NCI-H345 treated with DMSO at 0.1 percent for 48 hours (cell line): Measurements from ENCODE around the gene KCP.
"Not testable (repeated sequence)": the region's sequence is repeated elsewhere in the genome, so short reads cannot be mapped to it uniquely, and the experiment has no call there.

Experiments
- DNase-seq: peaks from one replicate; lab custom pipeline; 2025; ENCODE audit not compliant: unreplicated experiment; lab: John Stamatoyannopoulos, UW

Gene KCP

DNA sequence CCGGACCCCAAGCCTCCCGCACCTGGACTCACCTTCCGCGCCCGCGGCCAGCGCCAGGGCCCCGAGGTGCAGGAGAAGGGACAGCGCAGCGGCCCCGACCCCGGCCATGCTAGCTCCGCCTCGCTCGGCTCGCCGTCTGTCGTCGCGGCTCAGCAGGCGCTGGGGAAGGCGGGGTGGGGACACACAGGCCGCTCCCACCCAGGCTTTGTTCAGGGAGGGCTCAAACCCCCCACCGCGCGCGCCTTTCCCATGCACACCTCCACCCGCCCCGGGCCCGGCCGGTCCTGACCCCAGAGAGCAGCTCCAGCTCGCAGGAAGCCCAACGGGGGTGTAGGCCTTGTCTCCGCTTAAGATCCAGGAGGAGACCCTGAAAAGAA lies at the start of gene KCP:
Gene KCP (minus strand): TSS at position 141 of the 377 bp plus-strand sequence. CDS start 33 bp downstream, at position 108.
- DNase-seq, result no peak

DNA sequence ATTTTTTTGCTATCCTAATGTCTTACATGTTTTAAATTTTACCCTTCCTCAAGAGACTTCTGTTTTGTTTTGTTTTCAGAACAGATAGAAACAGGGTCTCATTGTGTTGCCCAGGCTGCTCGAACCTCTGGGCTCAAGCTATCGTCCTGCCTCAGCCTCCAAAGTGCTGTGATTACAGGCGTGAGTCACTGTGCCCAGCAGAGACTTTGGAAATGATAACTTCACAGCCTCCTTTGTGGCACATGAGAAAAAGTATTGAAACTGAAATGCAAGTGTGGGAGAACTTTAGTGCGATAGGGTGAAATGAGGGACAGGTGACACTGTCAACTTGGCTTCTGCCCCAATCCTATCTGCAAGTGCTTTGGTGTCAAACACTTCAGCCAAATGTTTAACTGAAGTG lies 48.8 kb upstream of the KCP start:
- no peak for DNase-seq

DNA sequence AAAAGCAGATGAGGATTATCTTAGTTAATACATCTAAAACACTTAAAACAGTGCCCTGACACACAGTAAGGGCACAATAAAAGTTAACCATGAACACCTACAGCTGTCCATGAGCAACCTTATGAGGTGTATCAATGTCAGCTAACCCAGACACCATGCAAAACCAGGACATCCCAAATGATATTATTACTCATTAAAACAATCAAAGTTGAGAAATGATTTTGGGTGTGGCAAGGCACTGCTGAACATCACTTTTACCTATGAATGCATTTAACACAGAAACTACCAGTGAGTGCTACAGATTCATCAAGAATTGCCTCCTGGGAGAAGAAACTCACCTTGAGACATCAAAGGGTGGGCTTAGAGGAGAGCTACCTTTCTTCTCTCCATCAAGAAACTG lies 45.5 kb upstream of the KCP start:
- DNase-seq, result no peak

DNA sequence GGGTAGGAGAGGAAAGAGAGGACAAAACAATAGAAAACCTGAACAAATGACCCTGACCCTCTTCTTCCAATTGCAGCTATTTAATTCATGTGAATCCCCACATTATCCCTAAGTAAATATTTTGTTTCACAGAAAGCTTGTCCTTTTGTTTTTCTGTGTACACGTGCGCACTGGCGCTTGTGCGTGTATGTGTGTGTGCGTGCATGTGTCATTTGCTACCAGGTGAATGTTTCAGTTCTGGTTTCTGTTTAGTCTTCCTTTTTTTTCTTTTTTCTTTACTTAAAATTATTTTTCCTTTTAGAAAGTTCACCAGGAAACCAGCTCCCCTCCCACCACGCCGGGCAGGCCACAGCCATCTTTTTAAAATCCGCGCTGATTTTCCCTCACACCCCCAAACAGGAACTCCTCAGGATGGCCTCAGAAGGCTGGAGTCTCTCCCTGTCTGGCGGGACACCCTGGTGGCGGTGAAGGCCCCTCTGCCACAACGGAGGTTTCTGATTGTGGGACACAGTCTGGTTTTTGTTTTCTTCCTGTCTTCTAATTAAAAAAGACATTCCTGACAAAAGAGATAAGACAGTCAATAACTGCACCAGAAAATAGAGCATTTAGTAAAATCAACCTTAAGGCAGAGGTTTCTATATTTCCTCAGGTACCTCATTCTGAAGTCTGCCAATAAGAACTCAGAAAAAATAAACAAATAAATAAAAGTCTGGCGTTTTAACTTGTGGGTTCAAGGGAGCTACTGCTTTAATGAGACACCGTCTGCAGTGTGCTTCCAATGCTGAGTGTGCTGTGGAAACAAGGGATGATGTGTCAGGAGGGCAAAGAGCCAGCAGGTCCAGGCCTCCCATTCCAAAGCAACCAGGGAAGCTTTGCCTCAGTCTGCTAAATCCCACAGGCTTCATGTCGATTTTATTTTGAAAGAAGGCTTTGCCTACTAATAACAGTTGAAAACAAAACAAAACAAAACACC lies 44.6 kb upstream of the KCP start:
- no peak for DNase-seq

DNA sequence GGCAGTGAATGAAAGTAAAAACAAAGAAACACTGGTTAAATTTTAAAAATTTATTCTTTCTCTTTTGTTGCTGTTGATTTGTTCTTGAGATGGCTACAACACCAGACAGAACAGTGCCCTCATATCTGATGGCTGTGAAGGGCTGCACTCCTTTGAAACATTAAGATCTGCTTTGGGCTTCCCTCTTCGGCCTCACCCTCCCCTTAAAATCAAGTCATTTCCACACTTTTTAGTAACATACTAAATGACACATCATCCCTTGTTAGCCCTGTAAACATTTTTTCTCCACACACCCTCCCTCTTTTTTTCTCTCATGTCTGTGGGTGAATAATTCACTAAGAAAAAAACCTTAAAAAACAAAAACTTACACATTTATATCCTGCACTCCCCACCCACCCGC lies 43.6 kb upstream of the KCP start:
- no peak for DNase-seq

DNA sequence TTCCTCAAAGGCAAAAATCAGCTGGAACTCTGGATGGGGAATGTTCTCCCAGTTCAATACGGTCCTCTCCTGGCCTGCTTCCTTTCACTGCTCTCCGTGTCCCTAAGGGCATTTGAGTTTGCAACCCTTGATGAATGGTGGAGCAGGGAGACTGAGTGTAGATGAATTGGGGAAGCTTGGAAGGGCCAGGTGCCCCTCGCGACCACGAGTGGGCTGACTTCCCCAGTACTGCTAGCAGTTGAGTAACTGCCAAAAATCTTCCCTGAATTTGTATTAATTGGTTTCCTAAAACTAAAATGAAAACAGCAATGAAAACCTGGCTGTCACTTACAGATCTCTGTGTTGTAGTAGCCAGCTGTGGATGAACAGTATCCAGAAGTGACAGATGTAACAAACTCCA lies 40.8 kb upstream of the KCP start:
- no peak for DNase-seq

DNA sequence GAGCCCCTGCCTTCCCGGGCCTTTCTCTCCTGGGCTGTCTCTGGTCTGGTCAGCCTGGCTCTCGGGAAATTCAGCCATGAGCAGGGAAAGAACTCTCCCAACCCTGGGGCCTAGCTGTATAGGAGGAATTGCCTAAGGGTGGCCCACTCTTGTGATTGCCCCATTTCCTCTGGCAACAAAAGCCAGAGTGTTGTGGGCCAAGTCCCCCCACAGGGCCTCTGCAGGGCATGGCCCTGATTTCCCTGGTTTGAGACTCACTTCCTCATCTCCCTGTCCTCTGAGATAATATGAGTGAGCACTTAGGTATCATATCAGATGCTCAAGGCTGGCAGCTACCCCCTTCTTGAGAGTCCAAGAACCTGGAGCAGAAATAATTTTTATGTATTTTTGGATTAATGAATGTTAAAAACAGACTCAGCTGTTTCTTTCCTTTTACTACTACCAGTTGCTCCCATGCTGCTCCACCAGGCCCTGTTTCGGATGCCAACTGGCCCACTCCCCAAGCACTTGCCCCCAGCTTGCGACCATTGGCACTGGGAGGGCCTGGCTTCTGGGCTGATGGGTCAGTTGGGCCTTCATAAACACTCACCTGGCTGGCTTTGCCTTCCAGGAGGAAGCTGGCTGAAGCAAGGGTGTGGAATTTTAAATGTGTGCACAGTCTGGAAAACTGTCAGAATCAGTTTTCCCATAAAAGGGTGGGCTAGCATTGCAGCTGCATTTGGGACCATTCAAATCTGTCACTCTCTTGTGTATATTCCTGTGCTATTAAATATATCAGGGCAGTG lies 38.7 kb upstream of the KCP start:
- DNase-seq, result no peak

DNA sequence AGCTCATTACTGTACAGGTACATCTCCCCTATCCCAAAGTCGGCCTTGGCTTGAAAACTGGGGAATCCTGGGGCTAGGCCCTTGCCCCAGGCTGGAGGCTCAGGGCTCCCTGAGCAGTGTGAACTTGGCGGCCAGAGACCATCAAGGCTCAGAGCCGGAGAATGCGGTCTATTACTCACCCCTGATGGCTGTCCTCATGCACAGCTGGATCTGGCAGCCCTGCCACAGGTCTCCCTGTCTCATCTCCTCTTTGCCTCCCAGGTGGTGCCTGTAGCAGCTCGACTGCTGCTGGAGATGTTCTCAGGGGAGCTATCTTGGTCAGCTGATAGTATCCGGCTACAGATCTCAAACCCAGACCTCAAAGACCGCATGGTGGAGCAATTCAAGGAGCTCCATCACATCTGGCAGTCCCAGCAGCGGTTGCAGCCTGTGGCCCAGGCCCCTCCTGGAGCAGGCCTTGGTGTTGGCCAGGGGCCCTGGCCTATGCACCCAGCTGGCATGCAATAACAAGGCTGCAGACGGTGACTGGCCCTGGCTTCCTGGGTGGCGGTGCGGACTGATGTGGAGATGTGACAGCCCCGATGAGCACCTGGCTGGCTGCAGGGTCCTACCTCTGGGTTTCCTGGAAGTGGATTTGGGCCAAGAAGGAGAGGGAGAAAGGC lies 37.9 kb upstream of the KCP start:
- DNase-seq, result no peak

DNA sequence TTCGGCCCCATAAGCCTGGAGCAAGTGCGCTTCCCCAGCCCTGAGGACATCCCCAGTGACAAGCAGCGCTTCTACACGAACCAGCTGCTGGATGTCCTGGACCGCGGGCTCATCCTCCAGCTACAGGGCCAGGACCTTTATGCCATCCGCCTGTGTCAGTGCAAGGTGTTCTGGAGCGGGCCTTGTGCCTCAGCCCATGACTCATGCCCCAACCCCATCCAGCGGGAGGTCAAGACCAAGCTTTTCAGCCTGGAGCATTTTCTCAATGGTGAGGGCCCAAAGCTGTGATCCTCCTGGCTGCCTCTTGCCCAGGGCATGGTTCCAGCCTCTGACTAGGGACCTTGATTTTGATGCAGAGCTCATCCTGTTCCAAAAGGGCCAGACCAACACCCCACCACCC lies 37.3 kb upstream of the KCP start:
- no peak for DNase-seq

DNA sequence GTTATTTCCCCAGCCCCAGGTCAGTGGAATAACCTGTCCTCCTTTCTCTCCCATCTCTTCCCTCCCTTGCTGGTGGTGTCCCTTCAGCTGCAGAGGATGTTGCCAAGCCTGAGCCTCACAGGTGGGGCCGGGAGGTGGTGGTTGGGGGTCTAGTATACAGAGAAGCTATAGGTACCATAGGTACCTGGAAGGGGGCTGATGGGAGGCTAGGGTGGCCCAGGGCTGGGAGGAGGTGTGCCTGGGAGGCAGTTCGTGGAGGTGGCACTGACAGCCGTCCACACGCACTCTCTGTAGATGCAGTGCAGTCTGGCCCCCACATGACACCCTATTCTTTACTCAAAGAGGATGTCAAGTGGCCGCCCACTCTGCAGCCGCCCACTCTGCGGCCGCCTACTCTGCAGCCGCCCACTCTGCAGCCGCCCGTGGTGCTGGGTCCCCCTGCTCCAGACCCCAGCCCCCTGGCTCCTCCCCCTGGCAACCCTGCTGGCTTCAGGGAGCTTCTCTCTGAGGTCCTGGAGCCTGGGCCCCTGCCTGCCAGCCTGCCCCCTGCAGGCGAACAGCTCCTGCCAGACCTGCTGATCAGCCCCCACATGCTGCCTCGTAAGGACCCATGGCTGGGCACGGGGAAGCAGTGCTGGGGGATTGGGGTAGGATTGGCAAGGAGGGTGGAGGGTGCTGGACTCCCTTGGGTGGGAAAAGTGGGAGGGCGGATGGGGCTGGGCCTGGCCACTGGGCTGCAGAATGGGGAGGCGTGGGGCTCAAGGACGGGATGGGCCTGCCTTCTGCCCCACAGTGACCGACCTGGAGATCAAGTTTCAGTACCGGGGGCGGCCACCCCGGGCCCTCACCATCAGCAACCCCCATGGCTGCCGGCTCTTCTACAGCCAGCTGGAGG lies 36.7 kb upstream of the KCP start:
- no peak for DNase-seq

DNA sequence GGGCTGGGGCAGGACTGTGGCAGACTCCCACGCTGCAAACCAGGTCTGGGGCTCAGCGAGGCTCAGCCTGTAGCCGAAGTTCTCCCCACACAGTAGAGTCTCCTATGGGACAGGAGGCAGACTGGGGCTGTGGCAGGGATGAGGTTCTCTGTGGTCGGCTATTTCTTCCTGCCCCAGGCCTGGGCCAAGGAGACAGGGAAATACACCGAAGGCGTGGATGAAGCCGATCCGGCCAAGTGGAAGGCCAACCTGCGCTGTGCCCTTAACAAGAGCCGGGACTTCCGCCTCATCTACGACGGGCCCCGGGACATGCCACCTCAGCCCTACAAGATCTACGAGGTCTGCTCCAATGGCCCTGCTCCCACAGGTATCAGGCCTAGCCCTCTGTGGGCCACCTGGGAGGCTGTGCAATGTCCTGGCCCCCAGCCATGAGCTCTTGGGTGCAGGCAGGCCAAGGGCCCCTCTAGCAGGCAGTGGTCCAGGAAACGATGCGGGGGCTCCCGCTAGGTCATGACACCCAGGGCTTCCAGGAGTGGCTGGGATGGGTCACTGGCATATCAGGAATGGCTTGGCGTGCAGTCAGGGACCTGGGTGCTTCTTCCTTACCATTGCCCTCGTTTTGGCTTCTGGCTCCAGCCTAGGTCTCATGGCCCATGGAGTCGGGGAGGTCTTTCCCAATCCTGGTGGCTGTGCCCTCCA lies 35.3 kb upstream of the KCP start:
- DNase-seq, result no peak

DNA sequence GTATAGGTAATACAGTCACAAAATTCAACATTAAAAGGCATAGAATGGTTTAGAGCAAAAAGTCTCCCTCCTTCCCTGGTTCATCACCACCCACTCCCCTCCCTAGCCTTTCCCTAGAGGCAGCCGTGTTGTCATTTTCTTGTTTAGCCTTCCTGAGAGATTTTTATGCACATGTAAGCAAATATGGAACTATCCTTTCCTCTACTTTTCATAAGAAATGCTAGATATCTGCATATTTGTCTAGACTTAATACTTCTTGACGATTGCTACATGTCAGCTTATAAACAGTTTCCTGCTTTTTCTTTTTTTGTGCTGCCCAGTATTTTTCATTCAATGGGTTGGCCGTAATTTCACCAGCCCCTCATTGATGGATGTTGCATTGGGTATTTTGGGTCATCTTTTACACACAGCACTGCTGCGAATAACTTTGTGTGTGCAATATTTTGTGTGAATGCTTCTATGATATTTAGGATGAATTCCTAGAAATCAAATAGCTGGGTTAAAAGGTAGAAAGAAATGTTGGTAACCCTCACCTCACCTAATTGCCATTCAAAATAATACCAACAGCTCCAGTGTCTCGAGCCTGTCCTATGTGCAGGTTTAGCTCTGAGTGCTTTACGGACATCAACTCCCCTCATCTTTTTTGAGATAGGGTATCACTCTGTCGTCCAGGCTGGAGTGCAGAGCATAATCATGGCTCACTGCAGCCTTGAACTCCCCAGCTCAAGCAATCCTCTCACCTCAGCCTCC lies 34.2 kb upstream of the KCP start:
- DNase-seq, result no peak

DNA sequence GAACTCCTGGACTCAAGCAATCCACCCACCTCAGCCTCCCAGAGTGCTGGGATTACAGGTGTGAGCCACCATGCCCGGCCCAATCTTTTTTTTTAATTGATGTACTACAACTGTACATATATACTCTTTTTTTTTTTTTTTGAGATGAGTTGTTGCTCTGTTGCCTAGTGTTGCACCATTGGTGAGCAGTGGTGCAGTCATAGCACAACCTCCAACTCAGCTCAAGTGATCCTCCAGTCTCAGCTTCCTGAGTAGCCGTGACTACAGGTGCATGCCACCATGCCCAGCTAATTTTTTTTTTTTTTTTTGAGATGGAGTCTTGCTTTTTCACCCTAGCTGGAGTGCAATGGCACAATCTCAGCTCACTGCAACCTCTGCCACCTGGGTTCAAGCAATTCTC lies 32.7 kb upstream of the KCP start:
- DNase-seq, result not testable (repeated sequence)

DNA sequence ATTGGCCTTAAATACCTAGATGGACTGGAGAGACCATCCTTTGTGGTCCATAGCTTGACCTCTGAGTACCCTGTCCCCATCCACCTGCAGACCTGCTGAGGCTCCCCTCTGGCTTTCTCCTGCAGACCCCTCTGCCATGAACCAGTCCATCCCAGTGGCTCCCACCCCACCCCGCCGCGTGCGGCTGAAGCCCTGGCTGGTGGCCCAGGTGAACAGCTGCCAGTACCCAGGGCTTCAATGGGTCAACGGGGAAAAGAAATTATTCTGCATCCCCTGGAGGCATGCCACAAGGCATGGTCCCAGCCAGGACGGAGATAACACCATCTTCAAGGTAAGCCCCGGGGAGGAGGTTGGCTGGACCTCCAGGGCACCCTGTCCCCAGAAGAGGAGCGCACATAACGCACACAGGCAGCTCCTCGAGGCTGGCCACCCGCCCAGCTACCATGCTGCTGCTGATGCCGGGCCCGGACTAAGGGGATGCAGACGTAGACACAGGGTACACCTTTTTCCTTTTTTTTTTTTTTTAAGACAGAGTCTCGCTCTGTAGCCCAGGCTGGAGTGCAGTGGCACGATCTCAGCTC lies 31.5 kb upstream of the KCP start:
- no peak for DNase-seq

DNA sequence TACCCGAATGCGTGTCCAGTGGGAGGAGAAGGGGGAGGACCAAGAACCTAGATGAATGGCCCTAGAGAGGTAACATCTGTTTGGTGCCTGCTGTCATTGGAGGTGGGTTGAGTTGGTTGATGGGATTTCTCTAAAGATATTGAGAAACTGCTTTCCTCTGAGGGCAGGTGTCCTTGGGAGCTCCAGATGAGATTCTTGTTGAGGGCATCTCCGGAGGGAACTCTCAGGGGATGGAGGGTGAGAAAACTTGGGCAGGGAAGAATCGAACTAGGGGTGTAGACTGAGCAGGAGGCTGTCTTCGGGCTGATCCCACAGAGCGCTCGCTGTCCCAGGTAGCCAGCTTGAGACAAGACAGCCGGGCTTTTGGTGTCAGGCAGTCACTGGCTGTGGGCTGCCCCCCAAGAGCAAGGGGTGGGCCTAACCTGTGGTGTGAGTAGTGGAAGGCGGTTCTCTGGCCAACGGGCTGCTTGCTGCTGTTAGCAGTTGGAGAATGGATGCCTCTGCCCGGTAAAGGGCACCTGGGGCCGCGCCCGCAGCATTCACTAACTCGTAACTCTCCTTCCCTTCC lies 30.9 kb upstream of the KCP start:
- no peak for DNase-seq

DNA sequence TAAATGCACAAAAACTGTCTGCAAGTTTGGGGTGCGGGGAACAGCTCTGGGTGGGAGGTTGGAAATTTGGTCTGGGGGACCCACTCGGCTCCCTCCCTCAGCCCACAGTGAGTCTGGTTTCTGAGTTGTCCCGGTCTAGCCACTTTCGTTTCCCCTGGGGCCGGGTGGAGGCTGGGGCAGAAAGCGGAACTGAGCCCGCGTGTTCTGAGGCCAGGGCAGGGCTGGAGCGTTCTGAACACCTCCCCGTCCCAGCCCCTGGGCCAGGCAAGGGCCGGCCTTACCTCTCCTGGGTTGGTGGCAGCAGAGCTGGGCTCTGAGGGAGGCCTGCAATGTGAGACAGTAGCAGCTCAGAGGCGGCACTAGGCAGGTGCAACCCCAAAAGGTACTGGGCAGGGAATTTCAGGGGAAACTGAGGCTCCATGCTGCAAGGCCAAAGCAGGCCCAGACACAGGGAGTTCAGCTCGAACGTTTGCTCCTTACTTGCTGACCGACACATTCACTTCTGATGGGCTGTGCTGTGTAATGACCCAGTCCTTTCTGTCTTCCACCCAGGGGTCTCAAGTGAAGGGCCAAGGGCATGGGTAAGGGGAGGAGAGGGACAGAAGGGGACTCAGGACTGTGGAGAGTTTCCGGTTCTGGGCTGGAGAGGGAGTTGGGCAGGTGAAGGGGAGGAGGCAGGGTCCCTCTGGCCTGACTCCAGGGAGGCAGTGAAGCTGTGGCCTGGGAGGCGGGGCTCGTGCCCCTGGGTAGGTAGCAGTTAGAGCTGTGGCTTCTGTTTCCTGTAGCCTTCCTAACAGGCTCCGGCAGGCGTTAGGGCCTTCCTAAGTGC lies 30.2 kb upstream of the KCP start:
- no peak for DNase-seq

DNA sequence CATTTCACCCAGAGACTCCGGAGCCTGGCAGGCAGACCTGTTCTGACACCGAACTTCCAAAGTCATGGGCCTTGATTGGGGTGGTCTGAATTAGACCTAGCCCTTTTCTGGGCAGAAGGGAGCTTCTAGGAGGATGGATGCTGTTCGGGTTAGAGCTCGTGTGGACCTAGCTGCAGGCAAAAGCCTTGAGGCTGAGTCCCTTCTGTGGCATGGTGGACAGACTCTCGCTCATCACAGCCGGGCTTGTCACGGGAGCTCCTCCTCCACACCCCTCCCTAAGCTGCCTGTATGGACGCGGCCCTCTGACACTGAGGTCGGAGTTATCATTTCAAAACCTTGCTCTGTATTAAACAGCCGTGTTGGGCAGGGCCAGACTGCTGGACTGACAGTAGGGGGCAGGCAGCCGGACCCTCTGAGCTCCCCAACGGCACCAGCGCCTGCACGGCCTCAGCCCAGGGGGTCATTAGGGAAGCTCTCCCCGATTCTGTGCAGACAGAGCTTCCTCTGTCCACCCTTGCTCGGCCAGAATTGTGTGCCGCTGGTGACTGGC lies 29.4 kb upstream of the KCP start:
- DNase-seq, result no peak
